Ovary (tissue), 9 donors: ENCODE results near the gene AMOTL1. TPM values are rescaled to one million over a fixed set of nuclear protein-coding genes. Genes with fewer than 3 reads are reported as not detected.
A peak's percentile ranks its signal among the peaks of the same experiment; 100 is the strongest.

Source experiments
- DNase-seq, 5 donors: peaks; one replicate each; pipeline ENCODE4 v3.0.0-alpha.2; 2019 to 2020
- H3K27ac ChIP-seq, 2 donors: fragments of 200-600 bp; one replicate each; pipeline versions ENCODE4 v1.5.1 to v1.8.0; 2019 to 2022
- H3K27me3 ChIP-seq: fragments of 200-600 bp; one replicate; pipeline ENCODE4 v1.8.0; 2022
- H3K36me3 ChIP-seq: fragments of 200-600 bp; sonication (generic); one replicate; pipeline ENCODE4 v1.5.1; 2019
- H3K4me1 ChIP-seq: one replicate; pipeline ENCODE4 v1.8.1; 2013; ENCODE audit warnings: mild to moderate bottlenecking, moderate library complexity; ENCODE audit not compliant: insufficient read depth
- H3K4me3 ChIP-seq: fragments of 200-600 bp; sonication (generic); one replicate; pipeline ENCODE4 v1.5.1; 2017
- H3K9me3 ChIP-seq, 2 donors: fragments of 200-600 bp in 1 of 2; sonication (generic) in 1 of 2; one replicate each; pipeline versions ENCODE4 v1.5.1 to v1.8.1; 2013 to 2019; ENCODE audit warnings: mild to moderate bottlenecking in 1 of 2, moderate library complexity in 1 of 2
- CTCF ChIP-seq, 3 donors: fragments of 450-650 bp in 2 of 3; fragments of 200-600 bp in 1 of 3; IDR thresholded peaks; one replicate each; pipeline versions ENCODE4 v1.5.1 to v1.8.0; 2016 to 2022; ENCODE audit warnings: antibody characterized with exemption in 3 of 3, mild to moderate bottlenecking in 1 of 3
- EP300 ChIP-seq: sonication (generic); formaldehyde crosslinking; IDR thresholded peaks from one replicate; pipeline ENCODE4 v1.6.1; 2017; ENCODE audit warnings: antibody characterized with exemption
- POLR2A ChIP-seq: fragments of 450-650 bp; IDR thresholded peaks from one replicate; pipeline ENCODE4 v1.6.1; 2017; ENCODE audit warnings: antibody characterized with exemption, mild to moderate bottlenecking, moderate library complexity
- WGBS, 3 donors: extraction: QIAGEN DNeasy Blood & Tissue Kit in 1 of 3; methylation state at CpG; one replicate each; pipeline versions ENCODE4 v1.1.5 to v1.1.7; 2013 to 2017; 5-methylcytosine and 5-hydroxymethylcytosine counted together
- intact Hi-C, 4 donors: fragments of 100-400 bp; cut with DNase I; formaldehyde crosslinking; loops; one replicate each; pipeline versions ENCODE4 v1.11.0 to v1.15.1; 2022 to 2023
- polyA plus RNA-seq, 2 donors: library from polyadenylated mRNA; stranded (reverse); fragments of 200-250 nt in 1 of 2; fragments of 350-450 nt in 1 of 2; fragmentation: Illumina TruSeq in 1 of 2; extraction: RNeasy Lipid Tissue Mini Kit (QIAGEN cat#74804) in 1 of 2; gene quantifications; one replicate each; pipeline ENCODE4 v1.2.3, GENCODE V29; 2013 to 2014
- total RNA-seq, 7 donors: library from RNA; depleted of rRNA in 2 of 7; stranded (reverse); fragments of >200 nt in 2 of 7; fragmentation: NEBNext Ultra II Directional in 3 of 7; extraction: Animal tissue kit (Norgen Biotek cat#: 25700) in 3 of 7; gene quantifications; one replicate each; pipeline versions ENCODE4 v1.1.0 to v1.2.4, GENCODE V29; 2016 to 2023
- donor health status: DM: no; HTN: no; CAD: no; lungs with moderate emphysema.
- donor health status: DM: no; HTN: no; CAD: no.
- donor health status: Bipolar disorder and iron deficiency.
- donor health status: DM: yes; HTN: yes; CAD: no.
- donor health status: DM: no; HTN: no; CAD: no.
- donor health status: DM: yes; HTN: yes; CAD: no.

AMOTL1 gene
- total and polyA plus RNA-seq, 9 donors = 5.4 to 24.8 (median 13.6) TPM

- peak; percentile 25 to 67 (median 50) for DNase-seq
- no peak overlapping the region for H3K27ac ChIP-seq
- 0% methylated on average over 1 of the region's 1 CpG for WGBS, 3 donors
- no peaks in the 10 kb centered on the region for H3K9me3 ChIP-seq
- intact Hi-C loops = loop anchor here in 2 of 4 donors (5.0 to 10.0 kb wide), 3 partner anchors 115 to 373 kb away; no protein-coding TSS in a partner anchor
- no peaks in the 10 kb centered on the region for H3K36me3 ChIP-seq
- no peaks in the 10 kb centered on the region for H3K4me1 ChIP-seq
- no peak overlapping the region for H3K4me3 ChIP-seq
- H3K27me3 ChIP-seq = no peaks in the 10 kb centered on the region
- TF ChIP-seq POLR2A (no peak), CTCF (IDR thresholded peaks at IDR 0.05) (peak; percentile 49 to 70 (median 60))
Measured at GRCh38 chr11:94897330-94897768, 129.2 kb downstream of the AMOTL1 start.

GRCh38 chr11:94907226-94907625 is 139.1 kb downstream of the AMOTL1 start:
- TF ChIP-seq CTCF (IDR thresholded peaks at IDR 0.05) = no peak
- no peak for TF ChIP-seq EP300
- TF ChIP-seq POLR2A = no peak
- Histone ChIP-seq H3K4me3 (no peak overlapping the region), H3K4me1 (no peaks in the 10 kb centered on the region), H3K27ac (no peak overlapping the region), H3K9me3 (no peaks in the 10 kb centered on the region), H3K27me3 (no peaks in the 10 kb centered on the region), H3K36me3 (no peaks in the 10 kb centered on the region)
- 47 to 49% (median 49%) methylated on average over 2 of the region's 2 CpGs for WGBS, 3 donors
- intact Hi-C loops = no loop called here
- DNase-seq = no peak

- WGBS, 3 donors = 85 to 92% (median 88%) methylated on average over 4 of the region's 4 CpGs
- TF ChIP-seq CTCF (IDR thresholded peaks at IDR 0.05) (no peak), EP300 (no peak), POLR2A (no peak)
- Histone ChIP-seq H3K27ac (no peak overlapping the region), H3K9me3 (no peaks in the 10 kb centered on the region), H3K4me1 (no peaks in the 10 kb centered on the region), H3K27me3 (no peaks in the 10 kb centered on the region), H3K4me3 (no peak overlapping the region), H3K36me3 (no peaks in the 10 kb centered on the region)
- DNase-seq = no peak
- intact Hi-C loops = no loop called here
Measured at GRCh38 chr11:94909371-94909820, 141.2 kb downstream of the AMOTL1 start.

GRCh38 chr11:94910270-94910669 is 142.1 kb downstream of the AMOTL1 start:
- WGBS, 3 donors = 73 to 87% (median 75%) methylated on average over 3 of the region's 3 CpGs
- intact Hi-C loops = no loop called here
- Histone ChIP-seq H3K27me3 (no peaks in the 10 kb centered on the region), H3K9me3 (no peaks in the 10 kb centered on the region), H3K36me3 (no peaks in the 10 kb centered on the region), H3K4me1 (no peaks in the 10 kb centered on the region), H3K4me3 (no peak overlapping the region), H3K27ac (no peak overlapping the region)
- no peak for TF ChIP-seq POLR2A
- DNase-seq = no peak

- DNase-seq = no peak
- H3K4me3 ChIP-seq = no peak overlapping the region
- no peaks in the 10 kb centered on the region for H3K36me3 ChIP-seq
- intact Hi-C loops = no loop called here
- H3K9me3 ChIP-seq = no peaks in the 10 kb centered on the region
- TF ChIP-seq EP300 (no peak), CTCF (IDR thresholded peaks at IDR 0.05) (no peak), POLR2A (no peak)
- no peaks in the 10 kb centered on the region for H3K27me3 ChIP-seq
- no peaks in the 10 kb centered on the region for H3K4me1 ChIP-seq
- no peak overlapping the region for H3K27ac ChIP-seq
- WGBS, 3 donors = 0% methylated on average over 1 of the region's 1 CpG
Measured at GRCh38 chr11:94910779-94911178, 142.6 kb downstream of the AMOTL1 start.
